ENCODE results near the gene FAM227A.

DNA sequence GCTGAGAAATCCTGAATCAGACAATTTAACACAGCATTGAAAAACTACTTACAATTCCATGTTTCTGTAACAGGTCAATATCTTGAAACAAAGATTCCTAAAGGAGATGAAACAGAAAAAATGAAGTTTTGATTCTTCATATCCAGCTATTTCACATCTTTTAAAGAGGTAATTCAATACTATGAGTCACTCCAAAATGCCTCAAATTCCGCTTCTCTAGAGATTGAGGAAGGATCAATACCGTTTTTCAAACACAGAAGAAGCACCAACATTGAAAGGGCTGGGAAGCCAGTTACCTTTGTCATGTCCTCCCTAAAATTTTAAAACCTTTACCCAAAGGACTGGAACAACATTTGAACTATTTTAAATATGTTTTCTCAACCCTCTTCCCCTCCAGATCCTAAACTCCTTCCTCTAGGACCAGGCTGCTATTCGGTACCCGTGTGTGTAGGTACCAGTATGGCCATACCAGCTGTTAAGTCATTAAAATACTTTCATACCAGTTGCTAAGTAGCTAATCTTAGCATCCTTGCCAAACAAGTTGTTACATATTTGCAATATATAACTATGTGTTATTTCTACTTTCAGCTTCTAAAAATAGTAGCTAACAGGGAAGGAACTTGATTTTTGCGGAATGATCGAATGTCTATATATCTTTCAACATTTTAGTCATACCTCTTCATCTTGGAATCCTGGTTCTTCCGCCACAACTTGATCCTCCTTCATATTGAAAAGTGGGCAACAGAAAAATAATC is 88.5 kb downstream of the FAM227A start:
- TF ChIP-seq, protein P1, sequence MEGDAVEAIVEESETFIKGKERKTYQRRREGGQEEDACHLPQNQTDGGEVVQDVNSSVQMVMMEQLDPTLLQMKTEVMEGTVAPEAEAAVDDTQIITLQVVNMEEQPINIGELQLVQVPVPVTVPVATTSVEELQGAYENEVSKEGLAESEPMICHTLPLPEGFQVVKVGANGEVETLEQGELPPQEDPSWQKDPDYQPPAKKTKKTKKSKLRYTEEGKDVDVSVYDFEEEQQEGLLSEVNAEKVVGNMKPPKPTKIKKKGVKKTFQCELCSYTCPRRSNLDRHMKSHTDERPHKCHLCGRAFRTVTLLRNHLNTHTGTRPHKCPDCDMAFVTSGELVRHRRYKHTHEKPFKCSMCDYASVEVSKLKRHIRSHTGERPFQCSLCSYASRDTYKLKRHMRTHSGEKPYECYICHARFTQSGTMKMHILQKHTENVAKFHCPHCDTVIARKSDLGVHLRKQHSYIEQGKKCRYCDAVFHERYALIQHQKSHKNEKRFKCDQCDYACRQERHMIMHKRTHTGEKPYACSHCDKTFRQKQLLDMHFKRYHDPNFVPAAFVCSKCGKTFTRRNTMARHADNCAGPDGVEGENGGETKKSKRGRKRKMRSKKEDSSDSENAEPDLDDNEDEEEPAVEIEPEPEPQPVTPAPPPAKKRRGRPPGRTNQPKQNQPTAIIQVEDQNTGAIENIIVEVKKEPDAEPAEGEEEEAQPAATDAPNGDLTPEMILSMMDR (IDR thresholded peaks at IDR 0.05; ENCODE audit: poor library complexity) = no peak
- no peak for TF ChIP-seq EZH2phosphoT487 (IDR thresholded peaks at IDR 0.05; ENCODE audit: low read depth, severe bottlenecking, unreplicated experiment)

All from hepatocyte (in vitro differentiated cells).